Measurements from ENCODE around the gene ADGRG2. TPM values are rescaled to one million over a fixed set of nuclear protein-coding genes. Genes with fewer than 3 reads are reported as not detected.
"Not testable (repeated sequence)": the region's sequence is repeated elsewhere in the genome, so short reads cannot be mapped to it uniquely, and the experiment has no call there.

ADGRG2 gene
- total RNA-seq, 4 donors from 2014 or later = 0.83 to 2.7 (median 2.1) TPM

DNA sequence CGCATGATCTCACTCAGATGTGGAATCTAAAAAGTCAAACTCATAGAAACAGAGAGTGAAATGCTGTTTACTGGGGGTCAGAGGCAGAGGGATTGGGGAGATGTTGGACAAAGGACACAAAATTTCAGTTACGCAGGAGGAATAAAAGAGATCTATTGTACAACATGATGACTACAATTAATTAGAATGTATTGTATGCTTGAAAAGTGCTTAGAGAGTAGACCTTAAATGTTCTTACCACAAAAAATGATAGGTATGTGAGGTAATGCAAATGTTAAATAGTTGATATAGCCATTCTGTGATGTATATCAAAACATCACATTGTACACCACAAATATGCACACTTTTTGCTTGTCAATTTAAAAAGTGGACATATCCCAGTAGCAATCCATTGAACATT, 102.3 kb downstream of the ADGRG2 start:
- no peaks in the 10 kb centered on the region for H3K9me3 ChIP-seq
- no peak for DNase-seq (ENCODE audit: extremely low spot score)
- no peaks in the 10 kb centered on the region for H3K27me3 ChIP-seq
- TF ChIP-seq POLR2A (IDR thresholded peaks at IDR 0.05; ENCODE audit: low read depth) (no peak), EP300 (IDR thresholded peaks at IDR 0.05) (no peak), POLR2AphosphoS5 (IDR thresholded peaks at IDR 0.05) (no peak)
- TF ChIP-seq, protein P1, sequence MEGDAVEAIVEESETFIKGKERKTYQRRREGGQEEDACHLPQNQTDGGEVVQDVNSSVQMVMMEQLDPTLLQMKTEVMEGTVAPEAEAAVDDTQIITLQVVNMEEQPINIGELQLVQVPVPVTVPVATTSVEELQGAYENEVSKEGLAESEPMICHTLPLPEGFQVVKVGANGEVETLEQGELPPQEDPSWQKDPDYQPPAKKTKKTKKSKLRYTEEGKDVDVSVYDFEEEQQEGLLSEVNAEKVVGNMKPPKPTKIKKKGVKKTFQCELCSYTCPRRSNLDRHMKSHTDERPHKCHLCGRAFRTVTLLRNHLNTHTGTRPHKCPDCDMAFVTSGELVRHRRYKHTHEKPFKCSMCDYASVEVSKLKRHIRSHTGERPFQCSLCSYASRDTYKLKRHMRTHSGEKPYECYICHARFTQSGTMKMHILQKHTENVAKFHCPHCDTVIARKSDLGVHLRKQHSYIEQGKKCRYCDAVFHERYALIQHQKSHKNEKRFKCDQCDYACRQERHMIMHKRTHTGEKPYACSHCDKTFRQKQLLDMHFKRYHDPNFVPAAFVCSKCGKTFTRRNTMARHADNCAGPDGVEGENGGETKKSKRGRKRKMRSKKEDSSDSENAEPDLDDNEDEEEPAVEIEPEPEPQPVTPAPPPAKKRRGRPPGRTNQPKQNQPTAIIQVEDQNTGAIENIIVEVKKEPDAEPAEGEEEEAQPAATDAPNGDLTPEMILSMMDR (IDR thresholded peaks at IDR 0.05) = no peak
- WGBS = 87% methylated on average over 2 of the region's 2 CpGs
- no peaks in the 10 kb centered on the region for H3K4me1 ChIP-seq
- intact Hi-C loops (cut with DNase I) = no loop called here
- no peak overlapping the region for H3K4me3 ChIP-seq
- no peak overlapping the region for H3K27ac ChIP-seq (replicated peaks in 1 of 4)
- H3K36me3 ChIP-seq = no peaks in the 10 kb centered on the region

- no peaks in the 10 kb centered on the region for H3K36me3 ChIP-seq
- intact Hi-C loops (cut with DNase I) = no loop called here
- no peak overlapping the region for H3K27ac ChIP-seq (replicated peaks in 1 of 4)
- DNase-seq (ENCODE audit: extremely low spot score) = no peak
- H3K4me3 ChIP-seq = no peak overlapping the region
- no peaks in the 10 kb centered on the region for H3K4me1 ChIP-seq
- WGBS = 42% methylated on average over 3 of the region's 3 CpGs
- H3K27me3 ChIP-seq = no peaks in the 10 kb centered on the region
- TF ChIP-seq, protein P1 (IDR thresholded peaks at IDR 0.05) = peak in 2 of 3 experiments; percentile 14 to 27
- no peak for TF ChIP-seq POLR2AphosphoS5 (IDR thresholded peaks at IDR 0.05)
- no peak for TF ChIP-seq EP300 (IDR thresholded peaks at IDR 0.05)
- no peak for TF ChIP-seq POLR2A (IDR thresholded peaks at IDR 0.05; ENCODE audit: low read depth)
- H3K9me3 ChIP-seq = no peaks in the 10 kb centered on the region
Observed at GRCh38 chrX:19017271-19017670, 105.0 kb downstream of the ADGRG2 start.

GRCh38 chrX:19016614-19017013, 105.7 kb downstream of the ADGRG2 start:
- H3K9me3 ChIP-seq; intact Hi-C loops (cut with DNase I); H3K27ac ChIP-seq (replicated peaks in 1 of 4); H3K4me1 ChIP-seq; DNase-seq (ENCODE audit: extremely low spot score); H3K36me3 ChIP-seq; H3K27me3 ChIP-seq; H3K4me3 ChIP-seq: not testable (repeated sequence)
- WGBS = 86% methylated on average over 8 of the region's 8 CpGs

GRCh38 chrX:19007868-19008267, 114.4 kb downstream of the ADGRG2 start:
- H3K4me1 ChIP-seq = no peaks in the 10 kb centered on the region
- DNase-seq (ENCODE audit: extremely low spot score) = no peak
- no peaks in the 10 kb centered on the region for H3K9me3 ChIP-seq
- H3K27me3 ChIP-seq = no peaks in the 10 kb centered on the region
- TF ChIP-seq, protein P1 (IDR thresholded peaks at IDR 0.05) = no peak
- no peak for TF ChIP-seq POLR2A (IDR thresholded peaks at IDR 0.05; ENCODE audit: low read depth)
- no peak for TF ChIP-seq EP300 (IDR thresholded peaks at IDR 0.05)
- WGBS = 95% methylated on average over 4 of the region's 4 CpGs
- intact Hi-C loops (cut with DNase I) = no loop called here
- no peaks in the 10 kb centered on the region for H3K36me3 ChIP-seq
- H3K27ac ChIP-seq (replicated peaks in 1 of 4) = no peak overlapping the region
- no peak overlapping the region for H3K4me3 ChIP-seq

GRCh38 chrX:19007011-19007410, 115.3 kb downstream of the ADGRG2 start:
- Histone ChIP-seq H3K27ac (replicated peaks in 1 of 4) (no peak overlapping the region), H3K36me3 (no peaks in the 10 kb centered on the region), H3K4me3 (no peak overlapping the region), H3K9me3 (no peaks in the 10 kb centered on the region), H3K27me3 (no peaks in the 10 kb centered on the region), H3K4me1 (no peaks in the 10 kb centered on the region)
- DNase-seq (ENCODE audit: extremely low spot score) = no peak
- 84% methylated on average over 7 of the region's 7 CpGs for WGBS
- intact Hi-C loops (cut with DNase I) = no loop called here
- no peak for TF ChIP-seq POLR2A (IDR thresholded peaks at IDR 0.05; ENCODE audit: low read depth)
- TF ChIP-seq, protein P1 (IDR thresholded peaks at IDR 0.05) = no peak
- no peak for TF ChIP-seq POLR2AphosphoS5 (IDR thresholded peaks at IDR 0.05)
- no peak for TF ChIP-seq EP300 (IDR thresholded peaks at IDR 0.05)

Data from esophagus muscularis mucosa (tissue), 4 donors.